Gastrocnemius medialis (tissue), 4 donors: ENCODE results near the gene UGT1A9.

Source experiments
- CTCF ChIP-seq, 5 experiments: fragments of 450-650 bp in 3 of 5; fragments of 200-600 bp in 2 of 5; sonication (generic) in 2 of 5; IDR thresholded peaks in 4 of 5; conservative IDR thresholded peaks in 1 of 5; 1 replicate in 4 of 5; 2 replicates in 1 of 5; pipeline ENCODE4 v1.5.1; 2016 to 2019; ENCODE audit warnings: antibody characterized with exemption in 5 of 5, mild to moderate bottlenecking in 3 of 5, moderate library complexity in 3 of 5
- POLR2A ChIP-seq, 2 donors: fragments of 450-650 bp; IDR thresholded peaks; one replicate each; pipeline ENCODE4 v1.6.1; 2017; ENCODE audit warnings: antibody characterized with exemption in 2 of 2, mild to moderate bottlenecking in 2 of 2, moderate library complexity in 2 of 2

- TF ChIP-seq CTCF (IDR thresholded peaks at IDR 0.05 in 4 of 5, conservative IDR thresholded peaks at IDR 0.05 in 1 of 5) (no peak), POLR2A (IDR thresholded peaks at IDR 0.05) (no peak)
Observed at GRCh38 chr2:233802132-233802815, 130.6 kb downstream of the UGT1A9 start.
